Activated CD4-positive, alpha-beta T cell treated with anti-CD3 and anti-CD28 coated beads, Interleukin-2, amount 50 U/mL, for 1 hour (primary cell): ENCODE data around the gene ZNF618.

Experiments
- DNase-seq: peaks from one replicate; pipeline ENCODE4 v3.0.0-alpha.2; 2020

ZNF618 gene

DNA sequence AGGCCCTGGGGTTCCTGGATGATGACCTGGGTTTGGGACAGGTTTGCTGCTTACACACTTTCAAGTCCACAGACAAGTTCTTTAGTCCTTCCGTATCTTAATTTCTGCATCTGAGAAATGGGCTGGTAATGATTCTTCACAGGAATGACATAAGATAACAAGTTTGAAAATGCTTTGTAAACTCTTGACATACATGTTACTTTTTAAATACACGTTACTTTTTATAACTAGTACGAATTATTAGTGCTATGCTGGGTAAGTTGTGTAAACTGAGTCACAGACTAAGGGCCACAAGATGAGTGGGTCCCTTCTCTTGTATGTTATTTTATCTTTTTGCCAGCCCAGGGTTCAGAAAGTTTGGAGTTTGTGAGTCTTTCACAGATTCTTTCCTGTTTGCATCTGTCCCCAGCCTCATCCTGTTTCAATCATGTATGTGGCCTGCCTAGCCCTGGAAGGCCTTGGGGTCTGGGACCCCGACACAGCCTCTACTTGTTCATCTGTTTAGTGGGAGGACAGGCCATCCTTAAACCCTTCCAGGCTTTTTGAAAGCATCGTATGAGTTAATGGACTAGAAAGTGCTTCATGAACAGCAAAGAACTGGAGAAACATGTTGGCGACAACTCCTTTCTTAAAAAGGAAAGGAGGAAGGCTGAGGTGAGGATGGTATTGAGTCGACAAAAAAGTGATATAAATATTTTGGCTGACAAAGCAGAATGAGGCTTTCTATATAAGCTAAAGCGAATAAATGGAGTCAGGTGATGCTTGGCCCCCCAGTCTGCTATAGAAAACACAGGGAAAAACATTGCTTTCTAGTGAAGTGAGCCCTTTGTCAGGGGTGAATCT is 9.3 kb downstream of the ZNF618 start:
- DNase-seq: no peak

DNA sequence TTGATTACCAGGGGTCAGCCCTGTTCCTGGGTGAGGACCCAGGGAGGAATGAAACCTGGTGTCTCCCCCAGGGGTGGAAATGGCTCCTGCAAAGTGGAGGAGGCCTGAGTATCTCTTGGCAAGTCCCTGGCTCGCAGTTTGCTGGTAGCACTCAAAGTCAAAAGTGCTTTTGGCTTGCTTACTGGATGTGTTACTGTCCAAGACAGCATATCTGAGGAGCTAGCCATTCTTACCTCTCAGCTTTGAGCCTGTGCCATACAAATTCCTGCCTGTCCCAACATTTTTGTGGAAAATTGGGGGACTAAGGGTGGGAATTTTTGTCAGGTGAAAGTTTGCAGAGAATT is 9.9 kb downstream of the ZNF618 start:
- no peak for DNase-seq

DNA sequence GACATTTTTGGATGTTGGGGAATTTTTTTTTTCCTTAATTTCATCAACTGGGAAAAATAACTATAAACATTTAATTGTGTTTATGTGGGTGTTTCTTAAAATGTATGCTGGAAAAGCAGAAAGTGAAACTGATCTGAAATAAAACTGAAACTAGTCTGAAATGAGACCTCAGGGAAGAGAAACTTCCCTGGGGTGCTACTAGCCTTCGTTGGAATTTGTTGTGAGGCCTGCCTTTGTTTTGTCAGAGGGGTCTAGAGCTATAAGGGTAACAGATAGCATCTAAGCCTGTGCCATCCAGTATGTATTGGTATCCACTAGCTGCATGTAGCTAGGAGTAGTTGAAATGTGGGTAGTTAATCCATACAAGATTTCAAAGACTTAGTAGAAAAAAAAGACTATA is 10.4 kb downstream of the ZNF618 start:
- DNase-seq: no peak

DNA sequence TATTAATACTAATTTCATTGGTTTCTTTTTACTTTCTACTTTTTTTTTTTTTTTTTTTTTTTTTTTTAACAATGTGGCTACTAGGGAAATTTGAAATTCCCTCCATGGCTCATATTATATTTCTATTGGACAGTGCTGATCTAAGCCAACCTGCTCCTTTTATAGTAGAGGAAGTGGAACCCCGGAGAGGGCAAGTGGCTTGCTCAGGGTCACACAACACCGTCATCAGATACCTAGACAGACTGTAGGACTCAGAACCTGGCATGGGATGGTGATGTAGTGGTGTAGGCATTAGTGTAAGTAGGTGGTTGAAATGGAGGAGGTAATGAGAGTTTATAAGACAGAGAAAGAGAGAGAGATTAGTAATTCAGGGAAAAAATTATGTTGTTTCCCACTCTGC is 10.8 kb downstream of the ZNF618 start:
- DNase-seq: no peak

DNA sequence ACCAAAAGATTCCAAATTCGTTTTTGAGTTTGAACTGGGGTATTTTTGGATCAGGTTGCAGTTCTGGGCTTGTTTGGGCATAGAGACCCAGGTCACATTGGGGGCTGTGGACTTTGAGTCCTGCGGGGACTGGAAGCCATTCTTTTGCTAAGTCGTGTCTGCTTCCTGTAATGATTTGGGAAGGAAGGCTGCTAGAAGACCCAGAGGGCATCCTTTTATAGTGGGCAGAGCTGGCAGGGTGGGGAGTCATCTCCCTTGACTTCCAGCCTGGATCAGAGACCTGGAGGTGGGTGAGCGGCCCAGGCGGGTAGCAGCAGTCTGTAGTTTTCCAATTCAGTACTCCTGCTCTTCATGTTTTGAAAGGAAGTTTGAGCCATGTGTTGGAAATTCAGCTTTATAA is 11.3 kb downstream of the ZNF618 start:
- no peak for DNase-seq

DNA sequence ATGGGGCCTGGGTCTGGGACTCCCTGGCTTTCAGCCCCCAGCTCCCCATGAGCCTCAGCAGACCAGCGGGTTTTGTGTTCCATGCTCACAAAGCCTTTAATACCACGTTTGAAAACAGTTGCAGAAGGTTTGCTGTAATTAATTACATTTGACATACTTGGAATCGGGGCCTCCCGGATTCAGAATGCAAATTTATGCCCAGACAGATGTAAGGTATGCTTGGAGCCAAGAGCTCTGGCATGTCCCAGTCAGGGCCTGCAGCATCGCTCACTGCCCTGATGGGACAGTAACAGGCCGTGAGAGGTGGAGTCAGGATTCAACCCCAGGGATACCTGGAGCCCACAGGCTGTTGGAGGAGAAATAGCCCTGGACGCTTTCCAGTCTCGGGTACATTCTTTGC is 12.2 kb downstream of the ZNF618 start:
- DNase-seq: no peak

DNA sequence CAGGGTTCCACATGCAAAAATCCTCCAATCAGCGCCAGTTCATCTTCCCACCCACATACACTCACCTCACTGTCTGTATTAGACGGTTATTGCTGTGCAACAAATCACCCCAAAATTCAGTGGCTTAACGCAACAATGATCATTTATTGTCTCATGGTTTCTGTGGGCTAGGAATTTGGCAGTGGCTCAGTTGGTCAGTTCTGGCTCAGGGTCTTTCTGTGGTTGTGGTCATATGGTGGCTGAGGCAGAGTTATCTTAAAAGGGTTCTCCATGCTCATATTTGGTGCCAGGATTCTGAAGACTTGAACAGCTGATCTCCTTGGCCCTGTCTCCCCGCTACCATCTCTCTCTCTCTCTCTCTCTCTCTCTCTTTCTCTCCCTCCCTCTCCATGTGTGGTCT is 12.9 kb downstream of the ZNF618 start:
- no peak for DNase-seq

DNA sequence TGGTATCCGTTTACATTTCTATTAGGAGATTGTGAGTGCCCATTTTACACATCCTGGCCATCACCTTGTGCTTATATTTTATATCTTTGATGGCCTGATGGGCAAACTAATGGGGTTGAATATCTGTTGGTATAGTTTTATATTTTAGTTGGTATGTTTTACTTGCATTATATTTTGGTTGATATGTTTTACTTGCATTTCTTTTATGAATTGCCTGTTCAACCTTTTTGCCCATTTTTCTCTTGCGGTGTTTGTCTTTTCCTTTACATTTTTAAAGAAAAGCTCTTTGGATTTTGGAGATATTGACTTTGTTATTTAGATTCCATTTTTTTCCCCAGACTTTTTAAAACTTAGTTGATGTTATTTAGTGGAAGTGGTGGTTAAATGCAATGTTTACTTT is 14.6 kb downstream of the ZNF618 start:
- no peak for DNase-seq

DNA sequence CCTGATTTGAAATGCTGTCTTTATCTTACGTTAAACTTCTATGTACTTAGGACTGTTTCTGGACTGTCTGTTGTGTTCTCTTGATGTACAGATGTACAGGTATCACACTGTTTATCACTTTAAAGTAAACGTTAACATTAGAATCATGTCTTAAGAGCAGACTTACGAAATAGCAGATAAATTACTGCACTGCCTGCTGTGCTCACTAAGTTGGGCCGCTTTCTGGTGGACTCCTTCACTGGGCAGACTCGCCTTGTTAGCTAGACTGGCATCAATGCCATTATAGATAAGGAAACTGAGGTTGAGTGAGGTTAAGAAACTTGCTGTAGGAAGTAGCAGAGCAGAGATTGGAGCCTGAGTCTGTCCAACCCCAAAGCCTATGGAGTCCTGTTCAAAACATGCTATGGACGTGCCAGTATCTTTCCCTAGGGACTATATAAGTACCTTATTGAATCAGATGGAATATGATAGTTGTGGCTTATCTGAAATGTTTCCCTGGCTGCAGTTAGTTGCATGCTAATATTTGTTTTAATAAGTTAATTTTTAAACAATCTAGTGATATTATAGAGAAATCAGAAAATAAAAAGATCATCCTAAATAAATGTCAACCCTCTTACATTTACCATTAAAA is 16.9 kb downstream of the ZNF618 start:
- DNase-seq: no peak

DNA sequence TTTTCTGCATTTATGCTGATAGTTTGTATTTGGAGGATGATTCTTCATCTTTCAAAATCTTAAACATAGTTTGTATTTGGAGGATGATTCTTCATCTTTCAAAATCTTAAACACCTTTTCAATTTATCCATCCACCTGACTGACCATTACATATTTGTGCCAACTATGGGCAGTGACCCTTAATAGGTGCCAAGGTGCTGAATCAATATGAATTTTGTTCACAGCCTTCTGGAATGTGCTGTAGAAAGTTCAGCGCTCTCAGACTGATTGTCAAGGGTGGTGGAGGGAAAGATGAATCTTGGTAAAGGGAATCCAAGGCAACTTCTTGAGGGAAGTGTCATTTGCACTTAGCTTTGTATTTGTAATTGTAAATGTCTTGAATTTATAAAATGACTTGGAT is 18.1 kb downstream of the ZNF618 start:
- no peak for DNase-seq

DNA sequence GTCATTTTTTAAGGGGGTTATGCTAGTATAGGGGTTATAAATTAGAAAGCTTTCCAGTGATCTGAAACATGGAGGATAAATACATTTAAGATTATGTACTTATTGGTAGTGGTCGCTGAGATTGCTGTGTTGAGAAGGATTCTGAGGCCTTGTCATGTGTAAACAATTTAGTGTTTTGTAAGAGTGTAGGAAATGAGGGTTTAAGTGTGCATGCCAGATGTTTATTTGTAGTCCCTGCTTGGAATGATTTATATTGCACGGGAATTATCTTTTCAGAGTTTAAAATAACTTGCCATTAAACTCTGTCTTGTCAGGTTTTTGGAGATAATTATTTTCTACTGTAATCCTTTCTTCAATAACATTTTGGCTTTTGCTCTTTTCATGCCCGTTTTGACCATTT is 19.4 kb downstream of the ZNF618 start:
- DNase-seq: no peak

DNA sequence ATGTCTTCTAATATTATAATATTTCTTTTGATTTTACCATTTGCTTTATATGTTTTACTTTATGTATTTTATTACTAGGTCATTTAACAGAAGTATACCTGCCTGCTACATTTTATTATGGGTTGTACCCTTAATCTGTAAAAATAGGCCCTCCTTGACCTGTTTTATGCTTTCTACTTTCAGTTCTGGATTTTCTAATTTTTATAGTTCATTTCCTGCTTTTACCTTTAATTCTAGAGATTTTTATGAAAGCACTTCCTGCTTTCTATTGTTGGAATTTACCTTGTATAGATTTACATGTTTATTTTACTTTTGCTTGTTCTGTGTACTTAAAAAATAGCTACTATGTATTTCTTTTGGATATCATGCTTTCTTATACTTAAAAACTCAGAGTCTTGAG is 20.6 kb downstream of the ZNF618 start:
- no peak for DNase-seq

DNA sequence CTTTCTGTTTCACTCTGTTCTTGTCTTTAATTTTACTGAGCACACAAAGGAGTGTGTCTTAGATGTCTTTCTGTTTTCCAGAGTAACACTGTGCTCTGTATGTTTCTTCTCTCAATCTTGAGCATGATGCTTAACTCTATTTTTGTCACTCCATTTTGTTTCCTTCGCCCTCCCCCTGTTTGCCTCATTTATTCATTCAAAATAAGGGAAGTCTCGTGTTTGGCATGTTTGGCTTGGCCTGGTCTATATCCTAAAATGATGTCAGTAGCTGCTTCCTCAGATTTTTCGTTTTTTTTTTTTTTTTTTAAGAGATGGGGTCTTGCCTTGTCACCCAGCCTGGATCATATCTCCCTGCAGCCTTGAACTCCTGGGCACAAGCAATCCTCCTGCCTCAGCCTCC is 22.0 kb downstream of the ZNF618 start:
- no peak for DNase-seq

DNA sequence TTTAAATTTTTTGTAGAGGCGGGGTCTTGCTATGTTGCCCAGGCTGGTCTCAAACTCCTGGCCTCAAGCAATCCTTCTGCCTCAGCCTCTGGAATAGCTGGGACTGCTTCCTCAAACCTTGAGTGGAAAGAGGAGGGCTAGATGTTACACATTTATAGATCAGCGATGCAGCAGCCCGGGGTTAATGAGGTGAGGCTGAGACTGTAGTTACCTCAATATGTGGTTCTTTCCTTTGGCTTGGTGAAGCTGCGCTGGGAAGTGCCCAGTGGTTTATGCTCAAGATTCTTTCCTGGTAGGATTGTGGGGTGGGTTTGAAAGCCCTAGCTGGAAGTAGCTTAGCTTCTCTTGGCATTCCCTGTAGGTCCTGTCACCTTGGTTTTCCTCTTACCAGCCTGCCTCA is 22.5 kb downstream of the ZNF618 start:
- DNase-seq: no peak

DNA sequence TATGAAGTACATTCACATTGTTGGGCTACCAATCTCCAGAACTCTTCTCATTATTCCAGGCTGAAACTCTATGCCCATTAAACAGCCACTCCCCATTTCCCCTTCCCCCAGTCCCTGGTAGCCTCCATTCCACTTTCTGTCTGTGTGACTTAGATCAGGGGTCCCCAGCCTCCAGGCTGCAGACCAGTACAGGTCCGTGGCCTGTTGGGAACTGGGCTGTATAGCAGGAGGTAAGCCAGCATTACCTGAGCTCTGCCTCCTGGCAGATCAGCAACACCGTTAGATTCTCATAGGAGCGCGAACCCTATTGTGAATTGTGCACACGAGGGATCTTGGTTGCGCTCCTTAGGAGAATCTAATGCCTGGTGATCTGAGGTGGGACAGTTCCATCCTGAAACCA is 23.1 kb downstream of the ZNF618 start:
- DNase-seq: no peak

DNA sequence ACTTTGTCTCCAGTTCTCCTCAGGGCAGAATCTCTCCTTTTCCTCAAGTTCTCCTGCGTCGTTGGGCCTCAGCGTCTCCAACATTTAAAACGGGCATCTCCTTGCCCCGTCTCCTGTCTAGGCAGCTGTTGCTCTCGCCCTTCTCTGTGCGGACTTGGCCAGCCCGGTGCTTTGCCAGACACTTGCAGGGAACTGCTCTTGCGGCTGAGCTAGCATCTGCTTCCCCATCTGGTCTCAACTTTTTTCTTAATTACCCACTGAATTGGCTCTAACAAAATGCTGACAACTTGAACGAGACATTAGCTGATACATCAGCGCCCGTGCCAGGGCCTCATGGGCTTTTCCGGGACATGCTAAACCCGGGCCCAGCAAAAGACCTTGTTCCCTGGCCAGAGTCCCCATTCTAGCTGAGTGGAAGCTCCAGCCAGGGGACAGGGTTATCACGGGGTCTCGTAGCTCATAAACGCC is 25.1 kb downstream of the ZNF618 start:
- no peak for DNase-seq

DNA sequence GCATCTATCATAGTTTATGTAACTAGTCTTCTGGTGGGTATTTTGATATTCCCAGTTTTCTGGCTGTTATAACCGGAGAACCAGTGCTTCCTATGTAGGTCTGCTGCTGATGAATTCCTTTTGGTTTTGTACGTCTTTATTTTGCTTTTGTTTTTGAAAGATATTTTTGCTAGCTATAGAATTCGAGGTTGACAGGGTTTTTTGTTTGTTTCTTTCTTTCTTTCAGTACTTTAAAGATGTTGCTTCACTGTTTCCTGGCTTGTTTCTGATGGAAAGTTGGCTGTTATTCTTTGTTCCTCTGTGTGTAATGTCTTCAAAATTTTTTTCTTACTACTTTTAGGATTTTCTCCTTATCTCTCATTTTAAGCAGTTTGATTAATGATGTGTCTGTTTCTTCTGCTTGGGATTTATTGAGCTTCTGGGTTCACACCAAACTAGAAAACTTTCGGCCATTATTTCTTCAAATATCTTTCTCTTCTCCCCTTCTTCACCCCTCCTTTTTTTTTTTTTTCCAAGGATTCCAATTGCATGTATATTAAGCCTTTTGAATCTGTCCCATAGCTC is 27.5 kb downstream of the ZNF618 start:
- DNase-seq: no peak

DNA sequence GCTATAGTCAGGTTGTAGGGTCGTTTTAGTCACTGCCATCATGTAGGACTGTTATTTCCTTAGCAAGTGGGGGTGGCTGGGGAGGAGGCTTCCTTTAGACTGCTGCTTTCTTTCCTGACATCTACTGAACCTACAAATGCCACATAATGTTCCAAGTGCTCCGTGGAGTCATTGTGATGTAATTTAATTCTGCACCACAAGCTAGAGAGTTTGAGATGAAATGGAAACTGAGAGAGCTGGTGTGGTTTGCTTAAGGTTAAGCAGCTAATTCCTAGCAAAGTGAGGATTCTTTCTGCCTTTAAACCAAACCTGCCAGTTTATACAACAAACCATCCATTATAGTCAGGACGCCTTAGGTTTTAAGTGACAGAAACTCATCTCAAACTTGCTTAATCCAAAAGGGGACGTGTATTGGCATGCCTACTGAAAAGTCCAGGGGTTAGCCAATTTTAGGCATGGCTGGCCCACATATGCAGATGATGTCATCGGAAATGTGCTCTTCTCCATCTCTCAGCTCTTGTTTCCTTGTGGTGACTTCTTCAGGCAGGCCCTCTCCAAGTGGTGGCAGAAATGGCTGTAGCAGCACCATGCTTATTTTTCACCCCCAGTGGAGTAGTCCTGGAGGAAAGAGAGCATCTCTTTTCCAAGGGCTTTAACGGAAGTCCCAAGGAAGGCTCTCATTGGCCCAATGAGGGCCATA is 30.5 kb downstream of the ZNF618 start:
- no peak for DNase-seq

DNA sequence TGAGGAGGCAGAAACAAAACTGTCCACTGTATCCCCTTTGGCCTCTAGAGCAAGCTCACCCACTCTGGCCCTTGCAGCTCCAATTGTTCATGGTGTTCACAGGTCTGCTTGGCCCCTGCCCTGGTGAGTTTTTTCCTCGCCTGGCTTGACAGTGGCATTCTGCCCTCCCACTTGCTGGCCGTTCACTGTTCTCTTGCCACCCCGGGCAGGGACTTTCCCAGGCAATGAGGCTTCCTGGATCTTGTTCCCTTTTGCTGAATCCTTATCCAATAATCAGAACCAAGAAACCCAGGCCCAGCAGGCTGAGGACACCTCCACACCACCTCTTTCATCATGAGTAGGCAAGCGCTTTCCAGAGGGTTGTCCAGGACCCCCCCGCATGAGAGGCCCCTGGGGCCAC is 31.2 kb downstream of the ZNF618 start:
- DNase-seq: no peak

DNA sequence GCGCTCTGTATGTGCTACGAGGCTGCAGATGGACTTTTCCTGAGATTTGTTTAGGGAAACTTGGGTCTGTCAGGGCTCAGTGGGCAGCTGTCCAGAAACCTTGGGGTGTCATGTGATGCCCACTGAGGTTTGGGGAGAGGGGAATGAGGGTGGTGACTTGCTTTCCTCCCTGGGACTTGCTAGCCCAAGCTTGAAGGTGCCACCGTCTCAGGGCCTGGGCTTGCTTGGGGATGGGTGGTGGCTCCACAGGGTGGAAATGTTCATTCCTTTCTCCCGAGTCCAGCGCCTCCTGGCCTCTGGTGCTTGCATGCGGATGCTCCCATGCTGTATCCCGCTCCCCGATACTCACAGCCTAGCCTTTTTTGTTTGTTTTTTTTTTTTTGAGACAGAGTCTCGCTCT is 33.3 kb downstream of the ZNF618 start:
- DNase-seq: no peak

DNA sequence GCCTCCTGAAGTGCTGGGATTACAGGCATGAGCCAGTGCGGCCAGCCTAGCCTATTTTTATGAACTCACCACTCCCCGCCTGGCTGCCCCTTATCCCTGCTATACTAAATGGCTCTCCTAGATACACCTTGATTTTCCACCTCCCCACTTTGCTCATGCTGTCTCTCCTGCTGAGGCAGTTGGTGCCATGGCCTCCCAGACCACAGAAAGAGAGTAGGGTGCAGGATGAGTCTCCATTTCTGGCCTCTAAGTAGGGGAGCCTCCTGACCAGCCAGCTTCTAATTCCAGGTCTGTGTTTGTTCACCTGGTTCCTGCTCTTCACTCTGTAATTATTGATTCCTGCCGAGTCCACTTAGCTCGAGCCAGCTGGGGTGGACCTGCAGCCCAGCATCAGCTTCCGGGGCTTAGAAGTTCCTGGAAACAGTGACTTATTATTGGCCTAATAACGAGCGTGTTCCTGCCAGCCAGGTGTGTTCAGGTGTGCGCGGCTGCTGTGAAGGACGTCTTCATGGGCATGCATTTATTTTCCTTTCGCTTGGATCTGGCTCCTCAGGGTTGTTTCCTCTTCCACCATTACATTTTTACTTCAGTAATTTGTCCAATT is 34.0 kb downstream of the ZNF618 start:
- no peak for DNase-seq

DNA sequence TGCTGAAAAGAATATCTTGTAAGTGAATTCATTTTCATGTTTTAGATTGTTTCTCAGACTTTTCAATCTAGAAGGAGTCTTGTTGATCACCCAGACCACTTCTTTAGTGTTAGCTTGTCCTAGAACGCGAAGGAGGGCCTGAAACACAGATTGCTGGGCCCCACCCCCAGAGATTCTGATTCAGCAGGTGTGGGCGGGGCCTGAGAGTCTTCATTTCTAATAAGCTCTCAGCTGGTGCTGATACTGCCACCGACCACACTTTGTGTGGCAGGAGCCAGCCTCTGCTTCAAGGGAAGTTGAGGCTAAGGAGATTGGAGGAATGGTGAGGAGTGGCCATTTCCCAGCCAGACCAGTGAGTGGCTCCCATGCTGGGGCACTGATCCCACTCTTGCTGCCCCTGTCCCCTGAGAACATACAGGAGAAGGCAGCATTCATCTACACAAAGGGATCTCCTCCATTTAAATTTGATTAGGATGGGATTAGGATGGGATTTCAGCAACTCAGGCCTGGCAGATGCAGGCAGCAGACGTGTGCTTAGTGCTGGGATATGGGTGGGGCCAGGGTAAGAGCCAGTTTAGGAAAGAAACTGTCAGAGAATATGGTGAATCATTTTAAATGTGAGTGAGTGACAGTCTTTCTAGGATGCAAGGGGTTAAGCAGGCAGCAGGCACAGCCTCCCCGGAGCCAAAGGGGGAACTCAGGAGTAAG is 35.9 kb downstream of the ZNF618 start:
- DNase-seq: no peak

DNA sequence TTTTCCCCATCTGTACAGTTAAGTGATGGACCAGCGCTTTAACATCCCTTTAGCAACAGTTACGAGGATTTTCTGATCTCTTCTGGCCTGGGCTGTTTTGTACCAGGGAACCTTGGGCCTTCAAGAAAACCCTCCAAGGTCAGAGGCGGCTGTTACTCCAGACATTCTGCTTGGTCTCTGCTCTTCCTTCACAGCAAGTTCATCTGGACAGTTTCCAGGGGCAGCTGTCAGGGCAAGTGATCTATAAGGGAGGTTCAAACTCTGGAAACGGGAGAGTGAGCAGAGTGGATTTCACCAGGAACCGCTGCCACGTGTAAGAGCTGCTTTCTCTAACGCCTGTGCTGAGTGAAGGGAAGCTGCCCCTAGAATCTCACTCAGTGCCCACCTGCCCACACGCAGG is 36.7 kb downstream of the ZNF618 start:
- DNase-seq: no peak
